ENCODE measurements around the gene NRG3.

DNA sequence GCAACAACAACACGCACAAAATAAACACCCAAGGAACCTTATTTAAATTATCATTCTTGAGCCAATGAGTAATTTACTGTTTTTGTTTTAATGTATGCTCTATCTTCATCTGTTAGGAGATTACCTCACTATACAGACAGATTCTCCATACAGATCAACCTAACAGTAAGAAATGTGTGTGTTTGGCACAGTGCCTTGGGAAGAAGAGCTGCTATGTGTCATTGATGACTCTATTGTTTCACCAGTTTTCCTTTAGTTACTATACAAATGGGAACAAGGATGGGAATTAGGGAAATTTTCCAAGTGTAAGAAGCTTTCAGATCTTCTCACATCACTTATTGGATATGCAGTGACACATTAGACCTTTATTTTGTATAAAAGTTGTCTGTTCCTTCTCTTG is 640.3 kb downstream of the NRG3 start:
- no peak for TF ChIP-seq CTCF (IDR thresholded peaks at IDR 0.05)
- no peak for TF ChIP-seq POLR2A (IDR thresholded peaks at IDR 0.05)
